CD14-positive monocyte (primary cell): Measurements from ENCODE around the gene CUL4A. TPM values are rescaled to one million over a fixed set of nuclear protein-coding genes. Genes with fewer than 3 reads are reported as not detected.

ENCODE experiments used
- DNase-seq, 3 donors: peaks; one replicate each; pipeline ENCODE4 v3.0.0-alpha.2; 2011 to 2022
- H2AFZ ChIP-seq: 2 replicates; pipeline ENCODE4 v1.6.0; 2012; ENCODE audit warnings: mild to moderate bottlenecking, low read depth, low read length, inconsistent platforms; ENCODE audit not compliant: insufficient read depth, poor library complexity, severe bottlenecking
- H3K27ac ChIP-seq, 2 donors: 1 replicate in 1 of 2; 2 replicates in 1 of 2; pipeline ENCODE4 v1.5.1; 2012 to 2013; ENCODE audit warnings: low read length in 2 of 2, control low read depth in 1 of 2, inconsistent platforms in 1 of 2, low read depth in 1 of 2, mild to moderate bottlenecking in 1 of 2
- H3K27me3 ChIP-seq, 2 donors: one replicate each; pipeline versions ENCODE4 v1.6.0 to v1.6.1; 2011 to 2013; ENCODE audit warnings: low read length in 2 of 2; ENCODE audit not compliant: control insufficient read depth in 2 of 2, insufficient read depth in 2 of 2
- H3K36me3 ChIP-seq, 2 donors: replicated peaks in 1 of 2; 1 replicate in 1 of 2; 2 replicates in 1 of 2; pipeline versions ENCODE4 v1.5.1 to v1.6.1; 2012 to 2013; ENCODE audit warnings: low read length in 2 of 2, control low read depth in 1 of 2, inconsistent platforms in 1 of 2, mild to moderate bottlenecking in 1 of 2; ENCODE audit not compliant: insufficient read depth in 2 of 2, control insufficient read depth in 1 of 2
- H3K4me1 ChIP-seq, 2 donors: 1 replicate in 1 of 2; 2 replicates in 1 of 2; pipeline versions ENCODE4 v1.5.1 to v1.6.1; 2012 to 2013; ENCODE audit warnings: low read length in 2 of 2, control low read depth in 1 of 2, inconsistent platforms in 1 of 2, mild to moderate bottlenecking in 1 of 2, moderate library complexity in 1 of 2; ENCODE audit not compliant: insufficient read depth in 2 of 2, control insufficient read depth in 1 of 2
- H3K4me2 ChIP-seq: replicated peaks from 2 replicates; pipeline ENCODE3; 2012; ENCODE audit warnings: low read length, moderate library complexity, mild to moderate bottlenecking; ENCODE audit not compliant: poor library complexity, severe bottlenecking; ENCODE audit errors: extremely low read depth
- H3K4me3 ChIP-seq, 3 experiments: fragments of 200-600 bp in 1 of 3; sonication (generic) in 1 of 3; replicated peaks in 1 of 3; 1 replicate in 2 of 3; 2 replicates in 1 of 3; pipeline ENCODE4 v1.5.1; 2011 to 2013; ENCODE audit warnings: low read length in 3 of 3, mild to moderate bottlenecking in 3 of 3, control low read depth in 2 of 3, low read depth in 2 of 3, inconsistent platforms in 1 of 3, moderate library complexity in 1 of 3
- H3K79me2 ChIP-seq: 2 replicates; pipeline ENCODE4 v1.6.0; 2012; ENCODE audit warnings: mild to moderate bottlenecking, control low read depth, inconsistent platforms, low read length, moderate library complexity; ENCODE audit not compliant: insufficient read depth
- H3K9ac ChIP-seq: 2 replicates; pipeline ENCODE4 v1.6.0; 2017; ENCODE audit warnings: low read length, mild to moderate bottlenecking; ENCODE audit not compliant: insufficient read depth, poor library complexity, severe bottlenecking
- H3K9me3 ChIP-seq, 2 donors: replicated peaks in 1 of 2; 1 replicate in 1 of 2; 2 replicates in 1 of 2; pipeline versions ENCODE4 v1.5.1 to v1.6.1; 2012 to 2013; ENCODE audit warnings: low read length in 2 of 2, control low read depth in 1 of 2; ENCODE audit not compliant: control insufficient read depth in 1 of 2, insufficient read depth in 1 of 2
- H4K20me1 ChIP-seq: 2 replicates; pipeline ENCODE4 v1.6.0; 2012; ENCODE audit warnings: mild to moderate bottlenecking, low read length, control low read depth, moderate library complexity; ENCODE audit not compliant: insufficient read depth
- H3K27ac Mint-ChIP-seq, 7 donors: one replicate each; pipeline ENCODE4 v1.8.0; 2020; ENCODE audit warnings: mild to moderate bottlenecking in 7 of 7, mixed read lengths in 7 of 7, moderate library complexity in 6 of 7, inconsistent platforms in 2 of 7
- H3K27me3 Mint-ChIP-seq, 3 donors: one replicate each; pipeline ENCODE4 v1.8.0; 2021 to 2022; ENCODE audit warnings: low read depth in 3 of 3, mild to moderate bottlenecking in 3 of 3, mixed read lengths in 3 of 3, moderate library complexity in 3 of 3, inconsistent platforms in 1 of 3
- H3K36me3 Mint-ChIP-seq, 2 donors: one replicate each; pipeline ENCODE4 v1.8.0; 2020; ENCODE audit warnings: mixed read lengths in 2 of 2, inconsistent platforms in 1 of 2, mild to moderate bottlenecking in 1 of 2
- H3K4me1 Mint-ChIP-seq: one replicate; pipeline ENCODE4 v1.8.0; 2020; ENCODE audit warnings: mild to moderate bottlenecking, mixed read lengths
- H3K4me3 Mint-ChIP-seq, 2 donors: one replicate each; pipeline ENCODE4 v1.8.0; 2020; ENCODE audit warnings: mild to moderate bottlenecking in 2 of 2, mixed read lengths in 2 of 2, moderate library complexity in 1 of 2
- H3K9me3 Mint-ChIP-seq, 7 donors: one replicate each; pipeline ENCODE4 v1.8.0; 2020 to 2022; ENCODE audit warnings: mixed read lengths in 7 of 7, mild to moderate bottlenecking in 6 of 7, moderate library complexity in 6 of 7, inconsistent platforms in 2 of 7
- WGBS: methylation state at CpG from one replicate; pipeline ENCODE4 v1.1.5; 2013; ENCODE audit warnings: missing lambda C conversion rate; ENCODE audit not compliant: insufficient coverage; 5-methylcytosine and 5-hydroxymethylcytosine counted together
- intact Hi-C, 2 donors: fragments of 100-400 bp; cut with micrococcal nuclease; formaldehyde crosslinking; loops; one replicate each; pipeline versions ENCODE4 v1.15.0 to v1.15.1; 2023
- polyA plus RNA-seq, 3 donors: library from polyadenylated mRNA; depleted of rRNA in 1 of 3; unstranded in 2 of 3; stranded (reverse) in 1 of 3; fragments of 300-500 nt in 2 of 3; fragments of >200 nt in 1 of 3; fragmentation: Illumina TruSeq in 2 of 3; gene quantifications; 1 replicate in 2 of 3; 2 replicates in 1 of 3; pipeline ENCODE4 v1.2.3, GENCODE V29; 2012 to 2021
- TF ChIP-seq, protein P1 (sequence below): fragments of 200-600 bp; IDR thresholded peaks from one replicate; pipeline ENCODE4 v1.8.0; 2022; ENCODE audit warnings: antibody characterized with exemption, mild to moderate bottlenecking

The CUL4A gene
- polyA plus RNA-seq, 3 donors, result 32.0 to 53.9 (median 33.7) TPM

DNA sequence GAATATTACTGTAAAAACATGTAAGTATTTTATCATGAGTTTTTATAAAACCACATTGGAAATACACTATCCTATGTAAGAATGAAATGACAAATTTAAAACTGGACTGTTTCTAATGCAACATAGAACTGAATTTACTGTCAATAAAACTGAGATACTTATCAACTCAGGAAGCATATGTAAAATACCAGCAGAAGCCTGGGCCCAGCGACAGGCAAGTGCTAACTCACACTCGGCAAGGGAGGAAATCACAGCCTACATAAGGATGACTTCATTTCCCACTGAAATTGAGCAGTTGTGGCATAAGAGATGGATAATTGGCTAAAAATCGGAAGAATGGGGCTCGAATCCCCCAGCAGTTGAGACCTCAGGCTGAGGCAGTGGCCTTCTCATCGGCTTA is 38.9 kb upstream of the CUL4A start:
- Histone ChIP-seq H3K4me3 (no peak overlapping the region), H2AFZ (no peak overlapping the region), H3K4me1 (peaks cover 0 to 14% of the 10 kb centered on the region in 2 donors), H3K27ac (peak overlapping the region in 1 of 2 donors; percentile 58), H3K27me3 (no peaks in the 10 kb centered on the region), H3K9me3 (peaks cover 0 to 3% of the 10 kb centered on the region in 2 donors), H4K20me1 (no peaks in the 10 kb centered on the region), H3K36me3 (peaks cover 0 to 9% of the 10 kb centered on the region in 2 donors), H3K79me2 (no peaks in the 10 kb centered on the region), H3K4me2 (no peak overlapping the region), H3K9ac (no peak overlapping the region)
- no peak overlapping the region for H3K4me3 Mint-ChIP-seq
- no peak for DNase-seq
- intact Hi-C loops, result no loop called here
- peaks cover 0 to 4% (median 4%) of the 10 kb centered on the region in 7 donors for H3K9me3 Mint-ChIP-seq
- H3K27ac Mint-ChIP-seq, result peak overlapping the region in 2 of 7 donors; percentile 12 to 47
- peaks cover 21% of the 10 kb centered on the region for H3K4me1 Mint-ChIP-seq
- TF ChIP-seq, protein P1, sequence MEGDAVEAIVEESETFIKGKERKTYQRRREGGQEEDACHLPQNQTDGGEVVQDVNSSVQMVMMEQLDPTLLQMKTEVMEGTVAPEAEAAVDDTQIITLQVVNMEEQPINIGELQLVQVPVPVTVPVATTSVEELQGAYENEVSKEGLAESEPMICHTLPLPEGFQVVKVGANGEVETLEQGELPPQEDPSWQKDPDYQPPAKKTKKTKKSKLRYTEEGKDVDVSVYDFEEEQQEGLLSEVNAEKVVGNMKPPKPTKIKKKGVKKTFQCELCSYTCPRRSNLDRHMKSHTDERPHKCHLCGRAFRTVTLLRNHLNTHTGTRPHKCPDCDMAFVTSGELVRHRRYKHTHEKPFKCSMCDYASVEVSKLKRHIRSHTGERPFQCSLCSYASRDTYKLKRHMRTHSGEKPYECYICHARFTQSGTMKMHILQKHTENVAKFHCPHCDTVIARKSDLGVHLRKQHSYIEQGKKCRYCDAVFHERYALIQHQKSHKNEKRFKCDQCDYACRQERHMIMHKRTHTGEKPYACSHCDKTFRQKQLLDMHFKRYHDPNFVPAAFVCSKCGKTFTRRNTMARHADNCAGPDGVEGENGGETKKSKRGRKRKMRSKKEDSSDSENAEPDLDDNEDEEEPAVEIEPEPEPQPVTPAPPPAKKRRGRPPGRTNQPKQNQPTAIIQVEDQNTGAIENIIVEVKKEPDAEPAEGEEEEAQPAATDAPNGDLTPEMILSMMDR, result no peak
- H3K36me3 Mint-ChIP-seq, result peaks cover 27 to 35% of the 10 kb centered on the region in 2 donors
- 40% methylated on average over 4 of the region's 5 CpGs for WGBS
- peaks cover 0 to 6% (median 3%) of the 10 kb centered on the region in 3 donors for H3K27me3 Mint-ChIP-seq

DNA sequence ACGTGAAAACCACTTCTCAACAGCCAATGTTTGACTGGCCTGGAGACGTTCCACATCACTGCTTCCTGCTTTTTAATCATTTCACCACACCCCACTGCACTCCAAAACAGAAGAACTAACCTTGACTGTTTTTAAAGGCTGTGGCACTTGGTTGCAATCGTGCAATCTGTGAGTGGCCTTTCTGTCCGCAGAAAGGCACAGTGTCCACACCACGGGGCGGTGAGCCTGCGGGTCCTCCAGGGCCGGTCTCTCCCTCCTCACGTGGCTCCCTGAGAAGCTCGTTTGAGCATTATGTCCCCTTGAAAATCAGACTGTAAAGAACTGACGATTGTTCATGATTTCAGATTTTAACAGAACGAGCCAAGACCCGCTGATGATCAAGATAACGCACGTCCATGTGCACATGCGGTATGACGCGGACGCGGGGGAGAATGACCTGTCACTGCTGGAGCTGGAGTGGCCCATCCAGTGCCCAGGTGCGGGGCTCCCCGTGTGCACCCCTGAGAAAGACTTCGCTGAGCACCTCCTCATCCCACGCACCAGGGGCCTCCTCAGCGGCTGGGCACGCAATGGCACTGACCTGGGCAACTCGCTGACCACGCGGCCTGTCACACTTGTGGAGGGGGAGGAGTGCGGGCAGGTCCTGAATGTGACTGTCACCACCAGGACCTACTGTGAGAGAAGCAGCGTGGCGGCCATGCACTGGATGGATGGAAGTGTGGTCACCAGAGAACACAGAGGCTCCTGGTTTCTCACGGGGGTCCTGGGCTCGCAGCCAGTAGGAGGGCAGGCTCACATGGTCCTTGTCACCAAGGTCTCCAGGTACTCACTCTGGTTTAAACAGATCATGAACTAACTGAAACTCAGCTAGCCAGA is 37.9 kb upstream of the CUL4A start:
- no peak for DNase-seq
- no peaks in the 10 kb centered on the region for H3K79me2 ChIP-seq
- Mint-ChIP-seq H3K27ac (peak overlapping the region; percentile 16 to 83 (median 73)), H3K27me3 (peaks cover 0 to 5% (median 2%) of the 10 kb centered on the region in 3 donors), H3K9me3 (peaks cover 6 to 11% (median 10%) of the 10 kb centered on the region in 7 donors), H3K4me1 (peaks cover 28% of the 10 kb centered on the region), H3K4me3 (peak overlapping the region in 1 of 2 donors; percentile 12), H3K36me3 (peaks cover 29 to 45% of the 10 kb centered on the region in 2 donors)
- WGBS, result 91% methylated on average over 34 of the region's 34 CpGs
- H4K20me1 ChIP-seq, result no peaks in the 10 kb centered on the region
- H3K4me1 ChIP-seq, result peaks cover 2 to 22% of the 10 kb centered on the region in 2 donors
- H3K9me3 ChIP-seq, result peaks cover 0 to 10% of the 10 kb centered on the region in 2 donors
- peak overlapping the region in 1 of 2 donors; percentile 58 for H3K27ac ChIP-seq
- peaks cover 0 to 10% of the 10 kb centered on the region in 2 donors for H3K36me3 ChIP-seq
- TF ChIP-seq, protein P1, result no peak
- H2AFZ ChIP-seq, result no peak overlapping the region
- no peak overlapping the region for H3K4me2 ChIP-seq
- H3K4me3 ChIP-seq, result no peak overlapping the region
- no peak overlapping the region for H3K9ac ChIP-seq
- intact Hi-C loops, result no loop called here
- no peaks in the 10 kb centered on the region for H3K27me3 ChIP-seq
